GM23338 (cell line): ENCODE results near the gene PLA1A. TPM values are rescaled to one million over a fixed set of nuclear protein-coding genes. Genes with fewer than 3 reads are reported as not detected.

ENCODE experiments used
- ATAC-seq: fragments of 200-7000 bp; cut with Tn5 transposase; 3 replicates; pipeline ENCODE4 v1.9.1; 2020
- DNase-seq: peaks from one replicate; pipeline ENCODE4 v3.0.0-alpha.2; 2015; ENCODE audit warnings: low spot score
- H2AFZ ChIP-seq: fragments of 200-600 bp; sonication (generic); 2 replicates; pipeline ENCODE4 v1.8.0; 2016; ENCODE audit warnings: antibody characterized with exemption, mild to moderate bottlenecking, moderate library complexity
- H3F3A ChIP-seq: fragments of 200-600 bp; sonication (generic); replicated peaks from 2 replicates; pipeline ENCODE4 v1.8.0; 2017; ENCODE audit warnings: antibody characterized with exemption, mixed run types, low read depth
- H3K27ac ChIP-seq: fragments of 200-600 bp; sonication (generic); 2 replicates; pipeline ENCODE4 v1.6.1; 2016; ENCODE audit warnings: low read depth
- H3K27me3 ChIP-seq: fragments of 200-600 bp; sonication (generic); 2 replicates; pipeline ENCODE4 v1.8.0; 2016; ENCODE audit warnings: mild to moderate bottlenecking, mixed run types, moderate library complexity; ENCODE audit not compliant: insufficient read depth
- H3K36me3 ChIP-seq: fragments of 200-600 bp; sonication (generic); 2 replicates; pipeline ENCODE4 v1.8.0; 2016; ENCODE audit warnings: mild to moderate bottlenecking; ENCODE audit not compliant: insufficient read depth
- H3K4me1 ChIP-seq: fragments of 200-600 bp; sonication (generic); 2 replicates; pipeline ENCODE4 v1.8.0; 2016; ENCODE audit warnings: mild to moderate bottlenecking, moderate library complexity; ENCODE audit not compliant: insufficient read depth
- H3K4me2 ChIP-seq: fragments of 200-600 bp; sonication (generic); 2 replicates; pipeline ENCODE4 v1.7.1; 2017; ENCODE audit warnings: mixed run types
- H3K4me3 ChIP-seq: fragments of 200-600 bp; sonication (generic); 2 replicates; pipeline ENCODE4 v1.6.1; 2016; ENCODE audit warnings: mixed run types
- H3K79me2 ChIP-seq: fragments of 200-600 bp; sonication (generic); replicated peaks from 2 replicates; pipeline ENCODE4 v1.8.0; 2017; ENCODE audit warnings: mild to moderate bottlenecking; ENCODE audit not compliant: insufficient read depth
- H3K9me2 ChIP-seq: fragments of 200-600 bp; sonication (generic); 2 replicates; pipeline ENCODE4 v1.8.0; 2017; ENCODE audit not compliant: insufficient read depth
- H4K20me1 ChIP-seq: fragments of 200-600 bp; sonication (generic); replicated peaks from 2 replicates; pipeline ENCODE4 v1.8.0; 2017; ENCODE audit warnings: mild to moderate bottlenecking; ENCODE audit not compliant: insufficient read depth
- H3K27ac Mint-ChIP-seq: 2 replicates; pipeline ENCODE4 v1.8.0; 2020; ENCODE audit warnings: inconsistent platforms, mild to moderate bottlenecking, moderate library complexity, mixed read lengths
- H3K27me3 Mint-ChIP-seq: 3 replicates; pipeline ENCODE4 v1.8.0; 2022; ENCODE audit warnings: low read depth, mild to moderate bottlenecking, moderate library complexity, mixed read lengths, inconsistent platforms; ENCODE audit not compliant: insufficient read depth, poor library complexity
- H3K36me3 Mint-ChIP-seq: 3 replicates; pipeline ENCODE4 v1.8.0; 2021; ENCODE audit warnings: low read depth, mild to moderate bottlenecking, inconsistent platforms, moderate library complexity, mixed read lengths
- H3K4me1 Mint-ChIP-seq: 3 replicates; pipeline ENCODE4 v1.8.0; 2020; ENCODE audit warnings: mild to moderate bottlenecking, inconsistent platforms, mixed read lengths
- H3K4me3 Mint-ChIP-seq: 3 replicates; pipeline ENCODE4 v1.8.0; 2021; ENCODE audit warnings: moderate library complexity, mild to moderate bottlenecking, inconsistent platforms, mixed read lengths
- H3K9me3 Mint-ChIP-seq: 3 replicates; pipeline ENCODE4 v1.8.0; 2020; ENCODE audit warnings: moderate library complexity, mild to moderate bottlenecking, inconsistent platforms, mixed read lengths
- CTCF ChIP-seq, 2 experiments: fragments of 200-600 bp in 1 of 2; sonication (generic) in 1 of 2; conservative IDR thresholded peaks; 2 replicates each; pipeline versions ENCODE4 v1.5.1 to v1.6.1; 2016 to 2017; ENCODE audit warnings: antibody characterized with exemption in 2 of 2, low read depth in 2 of 2, mild to moderate bottlenecking in 2 of 2, moderate library complexity in 1 of 2
- EZH2 ChIP-seq: fragments of 200-600 bp; sonication (generic); IDR thresholded peaks from one replicate; pipeline ENCODE4 v1.8.0; 2017; ENCODE audit warnings: antibody characterized with exemption, mild to moderate bottlenecking, low read depth; ENCODE audit not compliant: unreplicated experiment
- EZH2phosphoT487 ChIP-seq: fragments of 200-600 bp; sonication (generic); IDR thresholded peaks from one replicate; pipeline ENCODE4 v1.8.1; 2018; ENCODE audit warnings: antibody characterized with exemption; ENCODE audit not compliant: unreplicated experiment
- JUNB ChIP-seq: IDR thresholded peaks from one replicate; pipeline ENCODE4 v1.6.1; 2016; ENCODE audit warnings: antibody characterized with exemption; ENCODE audit not compliant: unreplicated experiment
- NANOG ChIP-seq: IDR thresholded peaks from 2 replicates; pipeline ENCODE4 v1.6.1; 2016; ENCODE audit warnings: antibody characterized with exemption, borderline replicate concordance
- POLR2AphosphoS5 ChIP-seq: IDR thresholded peaks from 2 replicates; pipeline ENCODE4 v1.6.1; 2016; ENCODE audit warnings: antibody characterized with exemption, low read depth
- REST ChIP-seq: IDR thresholded peaks from one replicate; pipeline ENCODE4 v1.6.1; 2018; ENCODE audit warnings: antibody characterized with exemption; ENCODE audit not compliant: unreplicated experiment
- STAT1 ChIP-seq: IDR thresholded peaks from one replicate; pipeline ENCODE4 v1.6.1; 2016; ENCODE audit warnings: antibody characterized with exemption; ENCODE audit not compliant: unreplicated experiment
- ZNF331 ChIP-seq: fragments of 250-450 bp; sonication (Bioruptor Pico); IDR thresholded peaks from 2 replicates; pipeline ENCODE4 v1.5.0; 2020; ENCODE audit warnings: low read depth, mild to moderate bottlenecking, moderate library complexity
- ZNF462 ChIP-seq: fragments of 250-450 bp; sonication (Bioruptor Pico); IDR thresholded peaks from 2 replicates; pipeline ENCODE4 v1.5.0; 2020; ENCODE audit warnings: mild to moderate bottlenecking, moderate library complexity
- polyA plus RNA-seq: library from polyadenylated mRNA; unstranded; fragments of >200 nt; fragmentation: Nextera tagmentation; extraction: Ambion mirVana; gene quantifications from 2 replicates; pipeline ENCODE4 v1.2.1, GENCODE V29; 2016
- total RNA-seq: library from RNA; depleted of rRNA; stranded (reverse); fragments of >200 nt; shearing (Covaris generic); gene quantifications from 2 replicates; pipeline ENCODE4 v1.2.3, GENCODE V29; 2014

The PLA1A gene
- total and polyA plus RNA-seq, 2 experiments from 2014 or later: not detected

GRCh38 chr3:119675188-119675874 is 77.6 kb downstream of the PLA1A start:
- H3K27me3 Mint-ChIP-seq: peaks cover 8% of the 10 kb centered on the region
- peak overlapping the region; percentile 97 for H3K4me2 ChIP-seq
- H3K36me3 Mint-ChIP-seq: peaks cover 42% of the 10 kb centered on the region
- H3K9me3 Mint-ChIP-seq: no peaks in the 10 kb centered on the region
- H3K4me3 Mint-ChIP-seq: peak overlapping the region; percentile 94
- ATAC-seq (no peak), DNase-seq (no peak)
- H3K27ac Mint-ChIP-seq: no peak overlapping the region
- no peak overlapping the region for H2AFZ ChIP-seq
- H3F3A ChIP-seq: no peaks in the 10 kb centered on the region
- TF ChIP-seq POLR2AphosphoS5 (no peak), ZNF331 (CRISPR knock-in tag) (no peak), ZNF462 (CRISPR knock-in tag) (no peak), STAT1 (no peak), JUNB (no peak)
- peaks cover 15% of the 10 kb centered on the region; the same call in 1 of the 3 replicates for H3K4me1 Mint-ChIP-seq
- H4K20me1 ChIP-seq: no peaks in the 10 kb centered on the region
- H3K4me3 ChIP-seq: peak overlapping the region; percentile 75; the same call in 1 of the 2 replicates
- no peaks in the 10 kb centered on the region for H3K27me3 ChIP-seq
- H3K4me1 ChIP-seq: peaks cover 6% of the 10 kb centered on the region; the same call in 1 of the 2 replicates
- peaks cover 17% of the 10 kb centered on the region for H3K79me2 ChIP-seq
- H3K27ac ChIP-seq: no peak overlapping the region
- H3K36me3 ChIP-seq: peaks cover 19% of the 10 kb centered on the region
- H3K9me2 ChIP-seq: no peaks in the 10 kb centered on the region

- H3K27ac Mint-ChIP-seq: no peak overlapping the region; the same call in 1 of the 2 replicates
- no peak for TF ChIP-seq EZH2
- TF ChIP-seq POLR2AphosphoS5: no peak
- TF ChIP-seq REST: no peak
- TF ChIP-seq CTCF (conservative IDR thresholded peaks at IDR 0.05; ENCODE audit: low read depth in 2 of 2): no peak
- TF ChIP-seq EZH2phosphoT487: no peak
- TF ChIP-seq NANOG: no peak
Measured at GRCh38 chr3:119676020-119676419, 78.3 kb downstream of the PLA1A start.

More at GRCh38 chr3:119676020-119676419, 78.3 kb downstream of the PLA1A start:
- peaks cover 19% of the 10 kb centered on the region for H3K36me3 ChIP-seq
- no peak overlapping the region for H2AFZ ChIP-seq
- no peaks in the 10 kb centered on the region for H3K9me3 Mint-ChIP-seq
- DNase-seq (no peak), ATAC-seq (no peak)
- H3K27ac ChIP-seq: no peak overlapping the region
- H4K20me1 ChIP-seq: no peaks in the 10 kb centered on the region
- peaks cover 8% of the 10 kb centered on the region for H3K27me3 Mint-ChIP-seq
- peaks cover 6% of the 10 kb centered on the region; the same call in 1 of the 2 replicates for H3K4me1 ChIP-seq
- peak overlapping the region; percentile 75 for H3K4me3 ChIP-seq
- peak overlapping the region; percentile 94 for H3K4me3 Mint-ChIP-seq
- peaks cover 15% of the 10 kb centered on the region; the same call in 1 of the 3 replicates for H3K4me1 Mint-ChIP-seq
- H3F3A ChIP-seq: no peaks in the 10 kb centered on the region
- peaks cover 37% of the 10 kb centered on the region for H3K36me3 Mint-ChIP-seq
- peak overlapping the region; percentile 97 for H3K4me2 ChIP-seq
- H3K9me2 ChIP-seq: no peaks in the 10 kb centered on the region
- no peaks in the 10 kb centered on the region for H3K27me3 ChIP-seq
- H3K79me2 ChIP-seq: peaks cover 17% of the 10 kb centered on the region
